CD14-positive monocyte (primary cell): ENCODE results near the gene ADIG. TPM values are rescaled to one million over a fixed set of nuclear protein-coding genes. Genes with fewer than 3 reads are reported as not detected.

Experiments
- DNase-seq, 3 donors: peaks; one replicate each; pipeline ENCODE4 v3.0.0-alpha.2; 2011 to 2022
- H2AFZ ChIP-seq: 2 replicates; pipeline ENCODE4 v1.6.0; 2012; ENCODE audit warnings: mild to moderate bottlenecking, low read depth, low read length, inconsistent platforms; ENCODE audit not compliant: insufficient read depth, poor library complexity, severe bottlenecking
- H3K27ac ChIP-seq, 2 donors: 1 replicate in 1 of 2; 2 replicates in 1 of 2; pipeline ENCODE4 v1.5.1; 2012 to 2013; ENCODE audit warnings: low read length in 2 of 2, control low read depth in 1 of 2, inconsistent platforms in 1 of 2, low read depth in 1 of 2, mild to moderate bottlenecking in 1 of 2
- H3K27me3 ChIP-seq, 2 donors: one replicate each; pipeline versions ENCODE4 v1.6.0 to v1.6.1; 2011 to 2013; ENCODE audit warnings: low read length in 2 of 2; ENCODE audit not compliant: control insufficient read depth in 2 of 2, insufficient read depth in 2 of 2
- H3K36me3 ChIP-seq, 2 donors: replicated peaks in 1 of 2; 1 replicate in 1 of 2; 2 replicates in 1 of 2; pipeline versions ENCODE4 v1.5.1 to v1.6.1; 2012 to 2013; ENCODE audit warnings: low read length in 2 of 2, control low read depth in 1 of 2, inconsistent platforms in 1 of 2, mild to moderate bottlenecking in 1 of 2; ENCODE audit not compliant: insufficient read depth in 2 of 2, control insufficient read depth in 1 of 2
- H3K4me1 ChIP-seq, 2 donors: 1 replicate in 1 of 2; 2 replicates in 1 of 2; pipeline versions ENCODE4 v1.5.1 to v1.6.1; 2012 to 2013; ENCODE audit warnings: low read length in 2 of 2, control low read depth in 1 of 2, inconsistent platforms in 1 of 2, mild to moderate bottlenecking in 1 of 2, moderate library complexity in 1 of 2; ENCODE audit not compliant: insufficient read depth in 2 of 2, control insufficient read depth in 1 of 2
- H3K4me2 ChIP-seq: replicated peaks from 2 replicates; pipeline ENCODE3; 2012; ENCODE audit warnings: low read length, moderate library complexity, mild to moderate bottlenecking; ENCODE audit not compliant: poor library complexity, severe bottlenecking; ENCODE audit errors: extremely low read depth
- H3K4me3 ChIP-seq, 3 experiments: fragments of 200-600 bp in 1 of 3; sonication (generic) in 1 of 3; replicated peaks in 1 of 3; 1 replicate in 2 of 3; 2 replicates in 1 of 3; pipeline ENCODE4 v1.5.1; 2011 to 2013; ENCODE audit warnings: low read length in 3 of 3, mild to moderate bottlenecking in 3 of 3, control low read depth in 2 of 3, low read depth in 2 of 3, inconsistent platforms in 1 of 3, moderate library complexity in 1 of 3
- H3K79me2 ChIP-seq: 2 replicates; pipeline ENCODE4 v1.6.0; 2012; ENCODE audit warnings: mild to moderate bottlenecking, control low read depth, inconsistent platforms, low read length, moderate library complexity; ENCODE audit not compliant: insufficient read depth
- H3K9ac ChIP-seq: 2 replicates; pipeline ENCODE4 v1.6.0; 2017; ENCODE audit warnings: low read length, mild to moderate bottlenecking; ENCODE audit not compliant: insufficient read depth, poor library complexity, severe bottlenecking
- H3K9me3 ChIP-seq, 2 donors: replicated peaks in 1 of 2; 1 replicate in 1 of 2; 2 replicates in 1 of 2; pipeline versions ENCODE4 v1.5.1 to v1.6.1; 2012 to 2013; ENCODE audit warnings: low read length in 2 of 2, control low read depth in 1 of 2; ENCODE audit not compliant: control insufficient read depth in 1 of 2, insufficient read depth in 1 of 2
- H4K20me1 ChIP-seq: 2 replicates; pipeline ENCODE4 v1.6.0; 2012; ENCODE audit warnings: mild to moderate bottlenecking, low read length, control low read depth, moderate library complexity; ENCODE audit not compliant: insufficient read depth
- H3K27ac Mint-ChIP-seq, 7 donors: one replicate each; pipeline ENCODE4 v1.8.0; 2020; ENCODE audit warnings: mild to moderate bottlenecking in 7 of 7, mixed read lengths in 7 of 7, moderate library complexity in 6 of 7, inconsistent platforms in 2 of 7
- H3K27me3 Mint-ChIP-seq, 3 donors: one replicate each; pipeline ENCODE4 v1.8.0; 2021 to 2022; ENCODE audit warnings: low read depth in 3 of 3, mild to moderate bottlenecking in 3 of 3, mixed read lengths in 3 of 3, moderate library complexity in 3 of 3, inconsistent platforms in 1 of 3
- H3K36me3 Mint-ChIP-seq, 2 donors: one replicate each; pipeline ENCODE4 v1.8.0; 2020; ENCODE audit warnings: mixed read lengths in 2 of 2, inconsistent platforms in 1 of 2, mild to moderate bottlenecking in 1 of 2
- H3K4me1 Mint-ChIP-seq: one replicate; pipeline ENCODE4 v1.8.0; 2020; ENCODE audit warnings: mild to moderate bottlenecking, mixed read lengths
- H3K4me3 Mint-ChIP-seq, 2 donors: one replicate each; pipeline ENCODE4 v1.8.0; 2020; ENCODE audit warnings: mild to moderate bottlenecking in 2 of 2, mixed read lengths in 2 of 2, moderate library complexity in 1 of 2
- H3K9me3 Mint-ChIP-seq, 7 donors: one replicate each; pipeline ENCODE4 v1.8.0; 2020 to 2022; ENCODE audit warnings: mixed read lengths in 7 of 7, mild to moderate bottlenecking in 6 of 7, moderate library complexity in 6 of 7, inconsistent platforms in 2 of 7
- CTCF ChIP-seq: fragments of 200-600 bp; IDR thresholded peaks from one replicate; pipeline ENCODE4 v1.8.0; 2022; ENCODE audit warnings: antibody characterized with exemption, mild to moderate bottlenecking
- WGBS: methylation state at CpG from one replicate; pipeline ENCODE4 v1.1.5; 2013; ENCODE audit warnings: missing lambda C conversion rate; ENCODE audit not compliant: insufficient coverage; 5-methylcytosine and 5-hydroxymethylcytosine counted together
- intact Hi-C, 2 donors: fragments of 100-400 bp; cut with micrococcal nuclease; formaldehyde crosslinking; loops; one replicate each; pipeline versions ENCODE4 v1.15.0 to v1.15.1; 2023
- polyA plus RNA-seq, 3 donors: library from polyadenylated mRNA; depleted of rRNA in 1 of 3; unstranded in 2 of 3; stranded (reverse) in 1 of 3; fragments of 300-500 nt in 2 of 3; fragments of >200 nt in 1 of 3; fragmentation: Illumina TruSeq in 2 of 3; gene quantifications; 1 replicate in 2 of 3; 2 replicates in 1 of 3; pipeline ENCODE4 v1.2.3, GENCODE V29; 2012 to 2021

ADIG gene
- polyA plus RNA-seq, 3 donors: not detected

DNA sequence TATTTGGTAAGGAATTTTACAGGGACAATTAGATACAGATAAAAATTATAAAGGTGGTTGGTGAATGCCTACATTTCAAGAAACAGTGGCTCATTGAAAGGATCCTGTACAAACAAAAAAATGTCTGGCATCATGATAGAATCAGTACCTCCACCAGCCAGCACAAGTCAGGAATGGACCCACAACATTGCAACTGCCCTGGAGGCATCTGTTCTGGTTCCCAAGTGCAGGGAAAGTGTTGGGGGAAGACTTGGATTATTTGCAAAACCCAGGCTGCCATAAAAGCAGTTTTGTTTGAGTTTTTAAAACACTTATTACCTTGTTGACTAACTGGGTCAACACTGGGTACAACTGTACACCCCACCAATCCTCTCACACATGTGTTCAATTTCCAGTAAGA, 44.9 kb downstream of the ADIG start:
- peaks cover 2 to 3% of the 10 kb centered on the region in 2 donors for H3K27me3 ChIP-seq
- H2AFZ ChIP-seq: no peak overlapping the region
- H3K27ac ChIP-seq: no peak overlapping the region
- no peak overlapping the region for H3K4me3 ChIP-seq
- TF ChIP-seq CTCF: no peak
- H3K4me2 ChIP-seq: no peak overlapping the region
- H3K4me1 Mint-ChIP-seq: no peaks in the 10 kb centered on the region
- H3K9ac ChIP-seq: no peak overlapping the region
- no peak overlapping the region for H3K27ac Mint-ChIP-seq
- no peaks in the 10 kb centered on the region for H3K36me3 Mint-ChIP-seq
- intact Hi-C loops: no loop called here
- no peaks in the 10 kb centered on the region for H3K9me3 ChIP-seq
- no peaks in the 10 kb centered on the region for H4K20me1 ChIP-seq
- peaks cover 12 to 13% (median 13%) of the 10 kb centered on the region in 3 donors for H3K27me3 Mint-ChIP-seq
- no peak overlapping the region for H3K4me3 Mint-ChIP-seq
- DNase-seq: no peak
- H3K9me3 Mint-ChIP-seq: peaks cover 0 to 10% (median 3%) of the 10 kb centered on the region in 7 donors
- H3K36me3 ChIP-seq: no peaks in the 10 kb centered on the region
- H3K4me1 ChIP-seq: no peaks in the 10 kb centered on the region
- H3K79me2 ChIP-seq: no peaks in the 10 kb centered on the region

DNA sequence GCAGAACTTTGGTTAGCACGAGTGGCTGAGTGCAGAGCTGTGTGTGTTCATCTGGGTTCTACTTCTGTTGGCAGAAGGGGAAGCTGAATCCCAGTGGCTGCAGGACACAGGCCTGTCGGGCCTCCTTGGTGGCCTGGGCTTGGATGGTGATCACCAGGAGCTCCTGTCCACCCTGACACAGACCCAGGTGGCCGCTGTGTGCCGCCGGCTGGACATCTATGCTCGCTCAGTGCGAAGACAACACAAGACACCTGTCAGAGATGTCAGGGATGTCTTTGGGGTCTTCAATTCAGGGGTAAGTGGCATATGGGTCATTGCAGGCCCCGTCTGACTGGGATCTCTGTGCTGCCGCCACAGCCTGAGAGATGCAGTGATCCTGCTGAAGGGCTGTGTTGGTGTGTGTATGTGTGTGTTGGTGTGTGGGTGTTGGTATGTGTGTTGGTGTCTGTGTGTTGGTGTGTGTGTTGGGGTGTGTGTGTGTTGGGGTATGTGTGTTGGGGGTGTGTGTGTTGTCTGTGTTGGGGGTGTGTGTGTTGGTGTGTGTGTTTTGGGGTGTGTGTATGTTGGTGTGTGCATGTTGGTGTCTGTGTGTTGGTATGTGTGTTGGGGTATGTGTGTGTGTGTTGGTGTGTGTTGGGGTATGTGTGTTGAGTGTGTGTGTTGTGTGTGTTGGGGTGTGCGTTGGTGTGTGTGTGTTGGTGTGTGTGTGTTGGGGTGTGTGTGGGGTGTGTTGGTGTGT, 46.1 kb downstream of the ADIG start:
- H3K4me2 ChIP-seq: no peak overlapping the region
- Mint-ChIP-seq H3K9me3 (peaks cover 0 to 14% (median 3%) of the 10 kb centered on the region in 7 donors), H3K4me1 (no peaks in the 10 kb centered on the region), H3K4me3 (no peak overlapping the region), H3K27me3 (peaks cover 7 to 9% (median 8%) of the 10 kb centered on the region in 3 donors), H3K36me3 (no peaks in the 10 kb centered on the region), H3K27ac (no peak overlapping the region)
- no peak overlapping the region for H3K4me3 ChIP-seq
- WGBS: 92% methylated on average over 10 of the region's 10 CpGs
- no peak overlapping the region for H3K27ac ChIP-seq
- intact Hi-C loops: no loop called here
- no peaks in the 10 kb centered on the region for H3K4me1 ChIP-seq
- no peak for DNase-seq
- no peaks in the 10 kb centered on the region for H3K36me3 ChIP-seq
- no peaks in the 10 kb centered on the region for H4K20me1 ChIP-seq
- H3K79me2 ChIP-seq: no peaks in the 10 kb centered on the region
- H3K9ac ChIP-seq: no peak overlapping the region
- H2AFZ ChIP-seq: no peak overlapping the region
- TF ChIP-seq CTCF: no peak
- H3K27me3 ChIP-seq: no peaks in the 10 kb centered on the region
- no peaks in the 10 kb centered on the region for H3K9me3 ChIP-seq
